Gastroesophageal sphincter (tissue), 4 donors: ENCODE results near the gene NGB. TPM values are rescaled to one million over a fixed set of nuclear protein-coding genes. Genes with fewer than 3 reads are reported as not detected.

Experiments
- ATAC-seq: fragments of 150-250 bp; one replicate; pipeline ENCODE4 v1.9.1; 2016; ENCODE audit warnings: mild to moderate bottlenecking, moderate library complexity
- H3K27ac ChIP-seq, 4 donors: fragments of 200-600 bp; sonication (generic) in 3 of 4; 1 replicate in 3 of 4; 2 replicates in 1 of 4; pipeline ENCODE4 v1.5.1; 2016 to 2019
- H3K27me3 ChIP-seq: fragments of 200-600 bp; sonication (generic); one replicate; pipeline ENCODE4 v1.5.1; 2019
- H3K36me3 ChIP-seq, 2 donors: fragments of 200-600 bp; sonication (generic); one replicate each; pipeline ENCODE4 v1.5.1; 2019; ENCODE audit warnings: control low read depth in 1 of 2
- H3K4me1 ChIP-seq, 3 donors: fragments of 200-600 bp; sonication (generic); 1 replicate in 2 of 3; 2 replicates in 1 of 3; pipeline ENCODE4 v1.5.1; 2016 to 2019; ENCODE audit warnings: control low read depth in 2 of 3
- H3K4me3 ChIP-seq, 2 donors: fragments of 200-600 bp; sonication (generic); one replicate each; pipeline ENCODE4 v1.5.1; 2019; ENCODE audit warnings: mild to moderate bottlenecking in 1 of 2, moderate library complexity in 1 of 2
- H3K9me3 ChIP-seq, 3 donors: fragments of 200-600 bp; sonication (generic); one replicate each; pipeline ENCODE4 v1.5.1; 2017 to 2019; ENCODE audit warnings: control low read depth in 2 of 3
- CTCF ChIP-seq, 4 experiments: fragments of 200-600 bp in 2 of 4; fragments of 450-650 bp in 2 of 4; sonication (generic) in 1 of 4; IDR thresholded peaks; one replicate each; pipeline ENCODE4 v1.5.1; 2017 to 2019; ENCODE audit warnings: antibody characterized with exemption in 4 of 4, mild to moderate bottlenecking in 2 of 4, moderate library complexity in 2 of 4
- EP300 ChIP-seq: sonication (generic); formaldehyde crosslinking; IDR thresholded peaks from one replicate; pipeline ENCODE4 v1.6.1; 2017; ENCODE audit warnings: antibody characterized with exemption, mild to moderate bottlenecking
- POLR2A ChIP-seq, 2 donors: fragments of 450-650 bp; IDR thresholded peaks; one replicate each; pipeline ENCODE4 v1.6.1; 2017; ENCODE audit warnings: antibody characterized with exemption in 2 of 2, mild to moderate bottlenecking in 2 of 2, moderate library complexity in 1 of 2
- POLR2AphosphoS5 ChIP-seq: sonication (generic); formaldehyde crosslinking; IDR thresholded peaks from one replicate; pipeline ENCODE4 v1.6.1; 2017; ENCODE audit warnings: antibody characterized with exemption
- WGBS, 2 donors: methylation state at CpG; one replicate each; pipeline ENCODE4 v1.1.5; 2018; ENCODE audit warnings: low coverage in 1 of 2; 5-methylcytosine and 5-hydroxymethylcytosine counted together
- total RNA-seq, 4 donors: library from RNA; depleted of rRNA; stranded (reverse); fragments of >200 nt; gene quantifications; one replicate each; pipeline ENCODE4 v1.1.0, GENCODE V29; 2016

The NGB gene
- total RNA-seq, 4 donors from 2014 or later = 0.27 to 2.0 (median 1.2) TPM; not detected in 1

GRCh38 chr14:77272261-77272660 is 1.3 kb upstream of the NGB start:
- ATAC-seq = no peak
- Histone ChIP-seq H3K27ac (no peak overlapping the region), H3K4me3 (no peak overlapping the region), H3K27me3 (peaks cover 70% of the 10 kb centered on the region), H3K9me3 (peaks cover 0 to 28% (median 0%) of the 10 kb centered on the region in 3 donors), H3K4me1 (peaks cover 0 to 12% (median 0%) of the 10 kb centered on the region in 3 donors), H3K36me3 (peaks cover 0 to 28% of the 10 kb centered on the region in 2 donors)
- no peak for TF ChIP-seq EP300
- TF ChIP-seq CTCF (IDR thresholded peaks at IDR 0.05) = no peak
- TF ChIP-seq POLR2A (IDR thresholded peaks at IDR 0.05) = no peak
- no peak for TF ChIP-seq POLR2AphosphoS5
- WGBS, 2 donors = 67 to 72% methylated on average over 4 of the region's 4 CpGs

GRCh38 chr14:77270361-77271112 is 469 bp downstream of the NGB start:
- Histone ChIP-seq H3K36me3 (peaks cover 0 to 11% of the 10 kb centered on the region in 2 donors), H3K9me3 (peaks cover 0 to 31% (median 0%) of the 10 kb centered on the region in 3 donors), H3K27me3 (peaks cover 83% of the 10 kb centered on the region), H3K27ac (no peak overlapping the region), H3K4me1 (peaks cover 0 to 12% (median 0%) of the 10 kb centered on the region in 3 donors), H3K4me3 (no peak overlapping the region)
- TF ChIP-seq CTCF (IDR thresholded peaks at IDR 0.05) (no peak), POLR2AphosphoS5 (no peak), EP300 (no peak), POLR2A (IDR thresholded peaks at IDR 0.05) (no peak)
- 2% methylated on average over 12 of the region's 84 CpGs; no CpG with 5 or more reads in 1 of the 2 donors for WGBS, 2 donors
- no peak for ATAC-seq

DNA sequence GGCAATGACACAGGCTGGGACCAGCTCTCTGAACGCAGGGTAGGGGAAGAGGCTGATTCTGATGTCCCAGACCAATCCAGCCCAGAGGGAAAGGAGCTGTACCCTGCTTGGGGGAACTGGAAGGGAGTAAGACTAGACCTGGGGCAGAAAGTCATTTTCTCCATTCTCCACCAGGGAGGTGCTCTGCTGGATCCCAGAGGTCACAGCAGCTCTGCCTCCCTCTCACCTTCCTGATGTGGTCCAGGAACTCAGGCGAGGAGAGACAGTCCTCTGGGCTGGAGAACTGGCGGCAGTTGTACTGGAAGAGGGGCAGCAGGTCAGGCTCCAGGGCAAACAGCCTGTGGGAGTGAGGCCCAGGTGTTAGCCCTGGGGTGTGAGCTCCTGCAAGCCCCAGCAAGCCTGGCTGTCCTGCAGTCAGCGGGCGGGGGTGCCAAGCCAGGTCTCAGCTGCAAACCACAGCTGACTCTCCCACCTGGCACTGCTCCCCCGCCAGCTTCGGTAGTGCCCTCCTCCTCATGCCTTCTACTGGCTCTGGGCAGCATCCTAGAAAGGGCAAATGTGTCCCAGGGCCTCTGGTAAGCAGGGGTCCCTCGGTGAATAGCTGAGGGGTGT is 1.9 kb downstream of the NGB start:
- peaks cover 0 to 12% (median 0%) of the 10 kb centered on the region in 3 donors for H3K4me1 ChIP-seq
- no peak for ATAC-seq
- TF ChIP-seq EP300 = no peak
- no peak for TF ChIP-seq POLR2A (IDR thresholded peaks at IDR 0.05)
- no peak for TF ChIP-seq CTCF (IDR thresholded peaks at IDR 0.05)
- TF ChIP-seq POLR2AphosphoS5 = no peak
- H3K4me3 ChIP-seq = no peak overlapping the region
- H3K9me3 ChIP-seq = peaks cover 0 to 25% (median 0%) of the 10 kb centered on the region in 3 donors
- peaks cover 81% of the 10 kb centered on the region for H3K27me3 ChIP-seq
- H3K36me3 ChIP-seq = no peaks in the 10 kb centered on the region
- H3K27ac ChIP-seq = no peak overlapping the region
- WGBS, 2 donors = 44% methylated on average over 1 of the region's 8 CpGs; no CpG with 5 or more reads in 1 of the 2 donors

DNA sequence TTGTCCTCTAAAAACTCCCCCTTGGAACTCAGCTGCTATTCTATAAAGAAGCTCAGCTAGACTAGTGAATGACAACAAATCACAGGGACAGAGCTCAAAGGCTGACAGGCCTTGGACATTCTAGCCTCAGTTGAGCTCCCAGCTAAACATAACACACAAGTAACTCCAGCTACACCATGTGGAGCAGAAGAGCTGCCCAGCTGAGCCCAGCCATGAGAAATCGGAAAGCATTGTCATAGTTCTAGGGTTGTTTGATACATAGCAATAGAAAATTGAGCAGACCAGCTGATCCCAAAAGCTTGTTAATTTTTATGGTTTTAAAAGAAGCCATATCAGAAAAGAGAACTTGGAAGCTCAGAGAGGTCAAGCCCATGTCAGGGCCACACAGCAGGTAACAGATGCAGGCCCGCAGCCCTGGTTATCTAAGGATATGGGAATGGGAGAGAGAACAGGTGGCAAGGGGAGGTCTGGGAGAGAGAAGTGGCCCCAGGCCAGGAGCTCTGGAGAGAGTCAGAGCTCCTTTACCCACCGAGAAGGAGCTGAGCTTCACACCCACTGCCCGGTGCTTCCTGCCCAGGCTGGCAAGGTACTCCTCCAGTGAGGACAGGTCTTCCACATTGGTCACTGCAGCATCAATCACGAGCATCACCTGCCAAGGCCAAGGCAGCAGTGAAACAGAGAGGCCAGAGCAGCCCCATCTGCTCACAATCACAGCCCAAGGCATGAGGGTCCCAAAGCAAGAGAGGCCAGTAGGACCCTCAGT is 2.9 kb downstream of the NGB start:
- no peak for TF ChIP-seq POLR2AphosphoS5
- TF ChIP-seq EP300 = no peak
- no peak for TF ChIP-seq CTCF (IDR thresholded peaks at IDR 0.05)
- no peak for TF ChIP-seq POLR2A (IDR thresholded peaks at IDR 0.05)
- WGBS, 2 donors = 89 to 94% methylated on average over 2 to 4 of the region's 5 CpGs
- no peak overlapping the region for H3K27ac ChIP-seq

More for the DNA sequence above, 2.9 kb downstream of the NGB start:
- H3K36me3 ChIP-seq = no peaks in the 10 kb centered on the region
- H3K4me1 ChIP-seq = peaks cover 0 to 12% (median 0%) of the 10 kb centered on the region in 3 donors
- peaks cover 0 to 17% (median 0%) of the 10 kb centered on the region in 3 donors for H3K9me3 ChIP-seq
- peaks cover 72% of the 10 kb centered on the region for H3K27me3 ChIP-seq
- H3K4me3 ChIP-seq = no peak overlapping the region
- ATAC-seq = no peak
